Trophoblast cell (in vitro differentiated cells and primary cell): ENCODE measurements around the gene C1orf35.

Experiments used
- DNase-seq, 2 donors: peaks; one replicate each; pipeline ENCODE4 v3.0.0-alpha.2; 2016
- H2AFZ ChIP-seq: 2 replicates; pipeline ENCODE4 v1.6.1; 2013; ENCODE audit warnings: low read length, moderate library complexity, mild to moderate bottlenecking; ENCODE audit not compliant: insufficient read depth, poor library complexity
- H2AK5ac ChIP-seq: 2 replicates; pipeline ENCODE4 v1.6.1; 2013; ENCODE audit warnings: mild to moderate bottlenecking, low read length
- H2BK120ac ChIP-seq: 2 replicates; pipeline ENCODE4 v1.6.1; 2013; ENCODE audit warnings: low read length, mild to moderate bottlenecking, moderate library complexity; ENCODE audit not compliant: insufficient read depth, poor library complexity
- H2BK12ac ChIP-seq: 2 replicates; pipeline ENCODE4 v1.6.1; 2013; ENCODE audit warnings: mild to moderate bottlenecking, low read length, moderate library complexity
- H2BK5ac ChIP-seq: 2 replicates; pipeline ENCODE4 v1.6.1; 2013; ENCODE audit warnings: low read length, low read depth, moderate library complexity, mild to moderate bottlenecking; ENCODE audit not compliant: poor library complexity
- H3K14ac ChIP-seq: 2 replicates; pipeline ENCODE4 v1.6.1; 2013; ENCODE audit warnings: mild to moderate bottlenecking, low read length
- H3K18ac ChIP-seq: 2 replicates; pipeline ENCODE4 v1.6.1; 2013; ENCODE audit warnings: mild to moderate bottlenecking, low read length
- H3K23ac ChIP-seq: 2 replicates; pipeline ENCODE4 v1.6.1; 2013; ENCODE audit warnings: low read length
- H3K27ac ChIP-seq: 2 replicates; pipeline ENCODE4 v1.5.1; 2013; ENCODE audit warnings: low read depth, mild to moderate bottlenecking, inconsistent platforms, low read length, moderate library complexity
- H3K27me3 ChIP-seq: 2 replicates; pipeline ENCODE4 v1.6.1; 2013; ENCODE audit warnings: inconsistent platforms, mild to moderate bottlenecking, low read length, moderate library complexity; ENCODE audit not compliant: insufficient read depth
- H3K36me3 ChIP-seq, 2 experiments: 1 replicate in 1 of 2; 2 replicates in 1 of 2; pipeline ENCODE4 v1.6.1; 2013; ENCODE audit warnings: low read length in 2 of 2, mild to moderate bottlenecking in 2 of 2, moderate library complexity in 1 of 2; ENCODE audit not compliant: insufficient read depth in 2 of 2, control insufficient read depth in 1 of 2
- H3K4ac ChIP-seq: 2 replicates; pipeline ENCODE4 v1.6.1; 2013; ENCODE audit warnings: low read depth, mild to moderate bottlenecking, low read length, moderate library complexity
- H3K4me1 ChIP-seq, 2 experiments: 1 replicate in 1 of 2; 2 replicates in 1 of 2; pipeline ENCODE4 v1.6.1; 2013; ENCODE audit warnings: low read length in 2 of 2, mild to moderate bottlenecking in 2 of 2, moderate library complexity in 1 of 2; ENCODE audit not compliant: insufficient read depth in 2 of 2, control insufficient read depth in 1 of 2
- H3K4me2 ChIP-seq: 2 replicates; pipeline ENCODE4 v1.6.1; 2013; ENCODE audit warnings: inconsistent platforms, mild to moderate bottlenecking, low read length, moderate library complexity
- H3K4me3 ChIP-seq: 2 replicates; pipeline ENCODE4 v1.5.1; 2013; ENCODE audit warnings: mild to moderate bottlenecking, low read depth, low read length, inconsistent platforms
- H3K79me1 ChIP-seq: one replicate; pipeline ENCODE4 v1.6.1; 2013; ENCODE audit warnings: low read length
- H3K79me2 ChIP-seq: 2 replicates; pipeline ENCODE4 v1.6.1; 2013; ENCODE audit warnings: low read length, mild to moderate bottlenecking; ENCODE audit not compliant: control insufficient read depth, insufficient read depth, poor library complexity
- H3K9ac ChIP-seq: 2 replicates; pipeline ENCODE4 v1.6.1; 2013; ENCODE audit warnings: mild to moderate bottlenecking, low read length
- H3K9me3 ChIP-seq: 2 replicates; pipeline ENCODE4 v1.6.1; 2013; ENCODE audit warnings: low read depth, mild to moderate bottlenecking, control low read depth, inconsistent platforms, low read length; ENCODE audit not compliant: insufficient read depth
- H4K12ac ChIP-seq: 2 replicates; pipeline ENCODE4 v1.6.1; 2013; ENCODE audit warnings: low read depth, mild to moderate bottlenecking, low read length, moderate library complexity
- H4K8ac ChIP-seq: 2 replicates; pipeline ENCODE4 v1.6.1; 2013; ENCODE audit warnings: low read depth, mild to moderate bottlenecking, low read length, moderate library complexity
- H4K91ac ChIP-seq: one replicate; pipeline ENCODE4 v1.6.1; 2013; ENCODE audit warnings: low read depth, mild to moderate bottlenecking, low read length, moderate library complexity
- WGBS: extraction: QIAGEN DNeasy Blood & Tissue Kit; methylation state at CpG from one replicate; pipeline ENCODE4 v1.1.7; 2013; ENCODE audit warnings: missing lambda C conversion rate; ENCODE audit not compliant: insufficient read length, insufficient coverage; ENCODE audit errors: extremely low coverage; 5-methylcytosine and 5-hydroxymethylcytosine counted together

The C1orf35 gene

GRCh38 chr1:228079013-228079412, 24.1 kb downstream of the C1orf35 start:
- Histone ChIP-seq H4K91ac (no peak overlapping the region), H3K4me3 (no peak overlapping the region), H3K4ac (no peak overlapping the region), H2BK12ac (no peak overlapping the region), H3K14ac (no peak overlapping the region), H2AK5ac (no peak overlapping the region), H3K27ac (no peak overlapping the region), H3K9ac (no peak overlapping the region), H3K18ac (no peak overlapping the region), H4K8ac (no peak overlapping the region), H3K4me2 (no peak overlapping the region), H2BK5ac (no peak overlapping the region), H4K12ac (no peak overlapping the region), H3K9me3 (no peaks in the 10 kb centered on the region), H3K36me3 (peaks cover 0 to 7% of the 10 kb centered on the region in 2 experiments), H2AFZ (no peak overlapping the region), H3K23ac (no peak overlapping the region), H3K27me3 (peaks cover 3% of the 10 kb centered on the region), H3K79me2 (peaks cover 22% of the 10 kb centered on the region), H3K79me1 (peaks cover 15% of the 10 kb centered on the region), H2BK120ac (no peak overlapping the region), H3K4me1 (peaks cover 6 to 12% of the 10 kb centered on the region in 2 experiments)
- no CpG with 5 or more reads among the region's 7 CpGs for WGBS
- no peak for DNase-seq

- no peak overlapping the region for H4K91ac ChIP-seq
These were observed 25.4 kb downstream of the C1orf35 start for GRCh38 chr1:228077565-228078330.

GRCh38 chr1:228076796-228077430, 26.2 kb downstream of the C1orf35 start:
- Histone ChIP-seq H4K8ac (no peak overlapping the region), H3K4me1 (peaks cover 6 to 7% of the 10 kb centered on the region in 2 experiments), H2AFZ (no peak overlapping the region), H4K91ac (no peak overlapping the region), H3K18ac (no peak overlapping the region), H3K14ac (no peak overlapping the region), H3K27me3 (peaks cover 3% of the 10 kb centered on the region), H2BK12ac (no peak overlapping the region), H2BK120ac (no peak overlapping the region), H3K79me2 (peaks cover 4% of the 10 kb centered on the region), H3K4ac (no peak overlapping the region), H3K79me1 (peaks cover under 1% of the 10 kb centered on the region), H3K9ac (no peak overlapping the region), H3K9me3 (peaks cover 4% of the 10 kb centered on the region), H3K36me3 (no peaks in the 10 kb centered on the region), H2BK5ac (no peak overlapping the region), H2AK5ac (no peak overlapping the region), H3K4me2 (no peak overlapping the region), H3K4me3 (no peak overlapping the region), H3K27ac (no peak overlapping the region), H3K23ac (no peak overlapping the region), H4K12ac (no peak overlapping the region)
- DNase-seq: no peak
- WGBS: no CpG with 5 or more reads among the region's 9 CpGs

More at GRCh38 chr1:228077565-228078330, 25.4 kb downstream of the C1orf35 start:
- Histone ChIP-seq H2AFZ (no peak overlapping the region), H4K12ac (no peak overlapping the region), H3K23ac (no peak overlapping the region), H3K9ac (no peak overlapping the region), H3K36me3 (no peaks in the 10 kb centered on the region), H3K79me1 (peaks cover 6% of the 10 kb centered on the region), H3K4me3 (no peak overlapping the region), H2BK120ac (no peak overlapping the region), H2AK5ac (no peak overlapping the region), H3K9me3 (peaks cover 2% of the 10 kb centered on the region), H3K27me3 (peaks cover 3% of the 10 kb centered on the region), H3K4me2 (no peak overlapping the region), H3K18ac (no peak overlapping the region), H3K27ac (no peak overlapping the region), H3K4ac (no peak overlapping the region), H3K79me2 (peaks cover 9% of the 10 kb centered on the region), H2BK12ac (no peak overlapping the region), H3K4me1 (peaks cover 6 to 10% of the 10 kb centered on the region in 2 experiments), H4K8ac (no peak overlapping the region), H2BK5ac (no peak overlapping the region), H3K14ac (no peak overlapping the region)
- no peak for DNase-seq
- no CpG with 5 or more reads among the region's 10 CpGs for WGBS

GRCh38 chr1:228075801-228076271, 27.3 kb downstream of the C1orf35 start:
- no peaks in the 10 kb centered on the region for H3K79me2 ChIP-seq
- H2BK120ac ChIP-seq: no peak overlapping the region
- no peak overlapping the region for H2BK5ac ChIP-seq
- H4K8ac ChIP-seq: no peak overlapping the region
- no peak overlapping the region for H3K14ac ChIP-seq
- no peak overlapping the region for H3K4ac ChIP-seq
- peaks cover 4% of the 10 kb centered on the region for H3K9me3 ChIP-seq
- H3K23ac ChIP-seq: no peak overlapping the region
- H2AK5ac ChIP-seq: no peak overlapping the region
- no peak overlapping the region for H2BK12ac ChIP-seq
- no peak overlapping the region for H3K4me3 ChIP-seq
- H3K27ac ChIP-seq: no peak overlapping the region
- no peaks in the 10 kb centered on the region for H3K79me1 ChIP-seq
- no peaks in the 10 kb centered on the region for H3K4me1 ChIP-seq
- H3K4me2 ChIP-seq: no peak overlapping the region
- H3K27me3 ChIP-seq: peaks cover 3% of the 10 kb centered on the region
- H3K18ac ChIP-seq: no peak overlapping the region
- no peak overlapping the region for H4K12ac ChIP-seq
- no CpG with 5 or more reads among the region's 9 CpGs for WGBS
- no peak overlapping the region for H4K91ac ChIP-seq
- no peak overlapping the region for H2AFZ ChIP-seq
- no peaks in the 10 kb centered on the region for H3K36me3 ChIP-seq
- DNase-seq: no peak
- no peak overlapping the region for H3K9ac ChIP-seq
